Astrocyte (in vitro differentiated cells and primary cell): ENCODE measurements around the gene VRK1.

Source experiments
- EZH2 ChIP-seq: IDR thresholded peaks from 2 replicates; pipeline ENCODE4 v1.6.1; 2012; ENCODE audit warnings: mild to moderate bottlenecking, low read length, inconsistent platforms; ENCODE audit not compliant: insufficient read depth
- TF ChIP-seq, protein P1 (sequence below): IDR thresholded peaks from 2 replicates; pipeline ENCODE4 v1.5.1; 2011; ENCODE audit warnings: low read depth, mild to moderate bottlenecking, inconsistent platforms, low read length, moderate library complexity; ENCODE audit not compliant: insufficient read depth

DNA sequence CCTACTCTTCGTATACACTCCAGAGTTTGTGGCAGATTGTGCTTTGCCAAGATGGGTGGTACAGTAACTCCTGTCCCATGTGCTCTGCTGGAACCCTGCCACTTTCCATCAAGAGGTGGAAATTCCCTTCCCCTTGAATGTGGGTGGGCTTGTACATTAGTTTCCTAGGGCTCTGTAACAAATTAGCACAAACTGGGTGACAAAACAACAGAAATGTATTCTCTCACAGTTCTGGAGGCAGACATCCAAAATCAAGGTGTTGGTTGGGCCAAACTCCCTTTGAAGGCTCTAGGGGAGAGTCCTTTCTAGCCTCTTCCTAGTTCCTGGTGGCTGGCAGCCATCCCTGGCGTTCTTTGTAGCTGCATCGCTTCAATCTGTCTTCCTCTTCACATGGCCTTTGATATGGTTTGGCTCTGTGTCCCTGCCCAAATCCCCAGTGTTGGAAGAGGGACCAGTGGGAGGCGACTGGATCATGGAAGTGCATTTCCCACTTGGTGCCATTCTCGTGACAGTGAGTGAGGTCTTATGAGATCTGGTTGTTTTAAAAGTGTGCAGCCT is 117.5 kb downstream of the VRK1 start:
- TF ChIP-seq, protein P1, sequence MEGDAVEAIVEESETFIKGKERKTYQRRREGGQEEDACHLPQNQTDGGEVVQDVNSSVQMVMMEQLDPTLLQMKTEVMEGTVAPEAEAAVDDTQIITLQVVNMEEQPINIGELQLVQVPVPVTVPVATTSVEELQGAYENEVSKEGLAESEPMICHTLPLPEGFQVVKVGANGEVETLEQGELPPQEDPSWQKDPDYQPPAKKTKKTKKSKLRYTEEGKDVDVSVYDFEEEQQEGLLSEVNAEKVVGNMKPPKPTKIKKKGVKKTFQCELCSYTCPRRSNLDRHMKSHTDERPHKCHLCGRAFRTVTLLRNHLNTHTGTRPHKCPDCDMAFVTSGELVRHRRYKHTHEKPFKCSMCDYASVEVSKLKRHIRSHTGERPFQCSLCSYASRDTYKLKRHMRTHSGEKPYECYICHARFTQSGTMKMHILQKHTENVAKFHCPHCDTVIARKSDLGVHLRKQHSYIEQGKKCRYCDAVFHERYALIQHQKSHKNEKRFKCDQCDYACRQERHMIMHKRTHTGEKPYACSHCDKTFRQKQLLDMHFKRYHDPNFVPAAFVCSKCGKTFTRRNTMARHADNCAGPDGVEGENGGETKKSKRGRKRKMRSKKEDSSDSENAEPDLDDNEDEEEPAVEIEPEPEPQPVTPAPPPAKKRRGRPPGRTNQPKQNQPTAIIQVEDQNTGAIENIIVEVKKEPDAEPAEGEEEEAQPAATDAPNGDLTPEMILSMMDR, result no peak
- no peak for TF ChIP-seq EZH2
